Sigmoid colon (tissue), 4 donors: ENCODE data around the gene FBLN1.

Source experiments
- EP300 ChIP-seq, 4 donors: sonication (generic); formaldehyde crosslinking; IDR thresholded peaks; one replicate each; pipeline ENCODE4 v1.6.1; 2017; ENCODE audit warnings: antibody characterized with exemption in 4 of 4
- TF ChIP-seq, protein P1 (sequence below), 4 experiments: fragments of 450-650 bp in 3 of 4; fragments of 200-600 bp in 1 of 4; IDR thresholded peaks; one replicate each; pipeline ENCODE4 v1.5.1; 2016 to 2019; ENCODE audit warnings: antibody characterized with exemption in 4 of 4, mild to moderate bottlenecking in 3 of 4, moderate library complexity in 2 of 4

GRCh38 chr22:45571089-45571488 lies 68.4 kb downstream of the FBLN1 start:
- TF ChIP-seq, protein P1, sequence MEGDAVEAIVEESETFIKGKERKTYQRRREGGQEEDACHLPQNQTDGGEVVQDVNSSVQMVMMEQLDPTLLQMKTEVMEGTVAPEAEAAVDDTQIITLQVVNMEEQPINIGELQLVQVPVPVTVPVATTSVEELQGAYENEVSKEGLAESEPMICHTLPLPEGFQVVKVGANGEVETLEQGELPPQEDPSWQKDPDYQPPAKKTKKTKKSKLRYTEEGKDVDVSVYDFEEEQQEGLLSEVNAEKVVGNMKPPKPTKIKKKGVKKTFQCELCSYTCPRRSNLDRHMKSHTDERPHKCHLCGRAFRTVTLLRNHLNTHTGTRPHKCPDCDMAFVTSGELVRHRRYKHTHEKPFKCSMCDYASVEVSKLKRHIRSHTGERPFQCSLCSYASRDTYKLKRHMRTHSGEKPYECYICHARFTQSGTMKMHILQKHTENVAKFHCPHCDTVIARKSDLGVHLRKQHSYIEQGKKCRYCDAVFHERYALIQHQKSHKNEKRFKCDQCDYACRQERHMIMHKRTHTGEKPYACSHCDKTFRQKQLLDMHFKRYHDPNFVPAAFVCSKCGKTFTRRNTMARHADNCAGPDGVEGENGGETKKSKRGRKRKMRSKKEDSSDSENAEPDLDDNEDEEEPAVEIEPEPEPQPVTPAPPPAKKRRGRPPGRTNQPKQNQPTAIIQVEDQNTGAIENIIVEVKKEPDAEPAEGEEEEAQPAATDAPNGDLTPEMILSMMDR (IDR thresholded peaks at IDR 0.05) = no peak
- TF ChIP-seq EP300 (IDR thresholded peaks at IDR 0.05) = no peak
